T-helper 2 cell treated with Interferon-gamma antibody and Interleukin-4, amounts not matched to agents 5 μg/mL and 100 μg/mL, for 36 hours (primary cell): ENCODE measurements around the gene NFIX.
A peak's percentile ranks its signal among the peaks of the same experiment; 100 is the strongest.

Experiments
- DNase-seq: peaks from one replicate; pipeline ENCODE4 v3.0.0; 2021; ENCODE audit warnings: low spot score
- H3K27ac Mint-ChIP-seq: one replicate; pipeline ENCODE4 v1.8.0; 2021; ENCODE audit warnings: mild to moderate bottlenecking, mixed read lengths
- H3K27me3 Mint-ChIP-seq: one replicate; pipeline ENCODE4 v1.8.0; 2021; ENCODE audit warnings: low read depth, mixed read lengths
- H3K36me3 Mint-ChIP-seq: one replicate; pipeline ENCODE4 v1.8.0; 2021; ENCODE audit warnings: low read depth, mixed read lengths
- H3K4me1 Mint-ChIP-seq: one replicate; pipeline ENCODE4 v1.8.0; 2021; ENCODE audit warnings: low read depth, mixed read lengths
- H3K4me3 Mint-ChIP-seq: one replicate; pipeline ENCODE4 v1.8.0; 2022; ENCODE audit warnings: mild to moderate bottlenecking, moderate library complexity, mixed read lengths
- H3K9me3 Mint-ChIP-seq: one replicate; pipeline ENCODE4 v1.8.0; 2021; ENCODE audit warnings: mixed read lengths

Gene NFIX

DNA sequence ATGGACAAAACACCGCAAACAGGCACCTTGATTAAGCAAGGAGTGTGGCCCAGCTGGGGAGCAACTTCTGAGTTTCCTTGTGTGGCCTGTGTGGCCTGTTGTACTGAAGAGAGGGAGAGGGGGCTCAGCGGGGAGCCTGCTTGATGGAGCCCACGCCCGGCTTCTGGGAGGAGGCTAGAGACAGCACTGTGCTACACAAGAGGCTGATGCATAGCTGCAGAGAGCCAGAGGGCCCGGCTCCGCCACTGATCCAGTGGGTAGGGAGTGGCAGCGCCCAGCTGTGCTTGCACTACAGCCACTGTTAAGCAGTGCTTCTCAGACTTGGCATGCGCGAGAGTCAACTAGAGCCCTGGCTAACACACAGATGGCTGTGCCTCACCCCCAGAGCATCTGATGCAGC, 88.4 kb downstream of the NFIX start:
- no peak overlapping the region for H3K4me3 Mint-ChIP-seq
- no peaks in the 10 kb centered on the region for H3K36me3 Mint-ChIP-seq
- no peak overlapping the region for H3K27ac Mint-ChIP-seq
- peaks cover 6% of the 10 kb centered on the region for H3K27me3 Mint-ChIP-seq
- H3K9me3 Mint-ChIP-seq = no peaks in the 10 kb centered on the region
- no peaks in the 10 kb centered on the region for H3K4me1 Mint-ChIP-seq
- DNase-seq = no peak

DNA sequence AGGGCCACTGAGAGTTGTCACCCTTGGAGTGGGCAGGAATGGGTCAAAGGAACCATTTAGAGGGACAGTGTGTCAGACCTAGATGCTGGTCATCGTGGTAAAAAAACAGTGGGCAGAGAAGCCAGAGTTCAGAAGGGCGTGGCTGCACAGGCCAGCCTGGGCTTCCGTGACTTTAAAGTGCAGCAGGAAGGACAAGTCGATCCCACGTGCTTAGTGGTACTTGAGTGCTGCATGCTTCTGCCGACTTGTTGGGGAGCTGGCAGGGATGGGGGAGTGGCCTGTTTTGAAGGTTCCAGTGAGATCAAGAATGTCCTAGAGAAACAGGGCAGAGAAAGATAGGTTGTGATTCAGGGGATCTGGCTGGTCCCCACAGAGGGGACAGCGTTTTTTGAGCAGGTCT, 90.4 kb downstream of the NFIX start:
- no peaks in the 10 kb centered on the region for H3K9me3 Mint-ChIP-seq
- peaks cover 6% of the 10 kb centered on the region for H3K27me3 Mint-ChIP-seq
- no peak for DNase-seq
- no peaks in the 10 kb centered on the region for H3K4me1 Mint-ChIP-seq
- H3K27ac Mint-ChIP-seq = no peak overlapping the region
- no peak overlapping the region for H3K4me3 Mint-ChIP-seq
- no peaks in the 10 kb centered on the region for H3K36me3 Mint-ChIP-seq

- no peak for DNase-seq
- Mint-ChIP-seq H3K4me3 (no peak overlapping the region), H3K9me3 (no peaks in the 10 kb centered on the region), H3K27me3 (peaks cover 6% of the 10 kb centered on the region), H3K36me3 (no peaks in the 10 kb centered on the region), H3K27ac (no peak overlapping the region), H3K4me1 (no peaks in the 10 kb centered on the region)
Measured at GRCh38 chr19:13086341-13086740, 91.1 kb downstream of the NFIX start.

DNA sequence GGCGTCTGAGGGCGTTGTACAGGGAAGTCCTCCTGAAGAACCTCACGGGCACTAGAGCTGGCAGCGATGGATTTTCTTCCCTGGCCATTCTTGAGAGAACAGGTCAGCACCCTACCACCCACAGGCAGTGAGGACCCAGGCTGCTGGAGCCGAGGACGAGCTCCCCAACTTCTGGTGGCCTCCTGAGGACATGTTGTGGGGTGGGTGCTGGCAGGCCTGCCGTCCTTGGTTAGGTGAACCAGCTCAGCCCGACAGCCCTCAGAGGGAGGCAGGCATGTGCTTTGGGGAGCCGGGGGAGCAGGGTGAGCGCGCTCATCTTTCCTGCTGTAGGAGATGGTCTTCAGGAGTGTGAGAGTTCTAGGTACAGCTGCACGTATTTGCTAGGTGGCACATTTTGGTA, 92.0 kb downstream of the NFIX start:
- Mint-ChIP-seq H3K9me3 (no peaks in the 10 kb centered on the region), H3K4me1 (no peaks in the 10 kb centered on the region), H3K27ac (no peak overlapping the region)

GRCh38 chr19:13087795-13088537, 92.7 kb downstream of the NFIX start:
- Mint-ChIP-seq H3K36me3 (no peaks in the 10 kb centered on the region), H3K27ac (no peak overlapping the region), H3K9me3 (no peaks in the 10 kb centered on the region)

More for the DNA sequence above, 92.0 kb downstream of the NFIX start:
- no peak overlapping the region for H3K4me3 Mint-ChIP-seq
- no peak for DNase-seq
- H3K36me3 Mint-ChIP-seq = no peaks in the 10 kb centered on the region
- H3K27me3 Mint-ChIP-seq = peaks cover 6% of the 10 kb centered on the region

GRCh38 chr19:13089139-13089856, 94.0 kb downstream of the NFIX start:
- Mint-ChIP-seq H3K4me3 (no peak overlapping the region), H3K4me1 (peaks cover 4% of the 10 kb centered on the region), H3K9me3 (no peaks in the 10 kb centered on the region), H3K36me3 (no peaks in the 10 kb centered on the region), H3K27me3 (peaks cover 11% of the 10 kb centered on the region), H3K27ac (no peak overlapping the region)
- DNase-seq = no peak

More at GRCh38 chr19:13087795-13088537, 92.7 kb downstream of the NFIX start:
- Mint-ChIP-seq H3K27me3 (peaks cover 6% of the 10 kb centered on the region), H3K4me3 (no peak overlapping the region), H3K4me1 (no peaks in the 10 kb centered on the region)
- DNase-seq = no peak

- Mint-ChIP-seq H3K4me3 (no peak overlapping the region), H3K36me3 (no peaks in the 10 kb centered on the region), H3K4me1 (peaks cover 10% of the 10 kb centered on the region), H3K9me3 (no peaks in the 10 kb centered on the region), H3K27me3 (peaks cover 15% of the 10 kb centered on the region), H3K27ac (no peak overlapping the region)
- no peak for DNase-seq
Measured at GRCh38 chr19:13089857-13090507, 94.7 kb downstream of the NFIX start.

DNA sequence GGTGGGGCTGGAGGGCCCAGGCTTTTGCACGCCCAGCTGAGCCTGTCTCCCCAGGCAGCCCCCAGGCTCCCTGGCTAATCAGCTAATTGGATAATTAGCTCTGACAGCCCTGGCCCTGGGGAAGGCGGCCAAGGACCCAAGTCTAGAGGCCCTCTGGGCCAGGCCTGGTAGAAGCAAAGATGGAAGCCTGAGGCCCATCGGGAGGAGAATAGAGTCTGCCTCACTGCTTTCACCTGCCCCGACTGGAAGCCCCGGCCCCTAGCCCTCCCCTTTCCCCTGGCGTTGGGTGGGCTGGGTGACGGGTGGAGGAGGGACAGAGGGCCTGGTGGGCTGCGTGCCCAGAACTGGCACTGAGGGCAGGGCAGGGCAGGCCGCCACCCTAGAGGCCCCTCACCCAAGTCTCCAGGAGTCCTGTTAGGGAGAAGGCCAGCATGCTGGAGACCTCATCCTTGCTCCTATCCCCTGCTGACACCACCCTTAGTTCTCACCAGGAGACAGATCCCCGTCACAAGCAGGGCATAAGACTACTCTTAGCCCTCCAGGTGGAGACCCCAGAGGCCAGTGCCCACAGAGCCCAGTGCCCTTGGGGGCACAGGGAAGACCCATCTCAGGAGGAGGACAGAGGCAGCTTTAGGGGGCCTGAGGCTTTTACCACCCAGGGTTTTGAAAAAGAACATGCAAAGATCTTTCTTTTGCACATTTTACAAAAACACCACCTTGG, 95.4 kb downstream of the NFIX start:
- Mint-ChIP-seq H3K27me3 (peaks cover 15% of the 10 kb centered on the region), H3K9me3 (no peaks in the 10 kb centered on the region), H3K4me1 (peaks cover 10% of the 10 kb centered on the region), H3K36me3 (no peaks in the 10 kb centered on the region), H3K4me3 (no peak overlapping the region), H3K27ac (no peak overlapping the region)
- no peak for DNase-seq

GRCh38 chr19:13091400-13092157, 96.3 kb downstream of the NFIX start:
- Mint-ChIP-seq H3K9me3 (no peaks in the 10 kb centered on the region), H3K27ac (no peak overlapping the region), H3K4me1 (peaks cover 15% of the 10 kb centered on the region), H3K27me3 (peaks cover 15% of the 10 kb centered on the region), H3K4me3 (no peak overlapping the region), H3K36me3 (no peaks in the 10 kb centered on the region)
- no peak for DNase-seq

DNA sequence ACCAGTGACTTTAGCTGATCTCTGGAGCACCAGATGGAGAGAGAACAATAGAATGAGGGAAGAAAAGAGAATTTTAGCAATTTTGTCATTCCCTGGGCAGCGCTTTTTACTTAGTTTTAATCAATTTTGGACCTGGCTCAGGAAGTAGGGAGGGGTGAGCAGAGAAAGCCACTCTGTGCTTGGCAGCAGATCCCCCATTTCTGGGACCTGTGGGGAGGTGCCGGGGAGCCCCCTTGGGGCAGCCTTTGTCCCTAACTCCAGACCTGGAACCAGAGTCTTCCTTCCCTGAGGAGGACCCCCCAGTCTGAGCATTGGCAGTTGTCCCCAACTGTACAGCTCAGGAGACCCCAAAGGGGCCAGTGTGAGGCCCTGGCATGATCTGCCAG, 96.9 kb downstream of the NFIX start:
- Mint-ChIP-seq H3K4me1 (peaks cover 18% of the 10 kb centered on the region), H3K36me3 (peaks cover 2% of the 10 kb centered on the region), H3K4me3 (no peak overlapping the region), H3K9me3 (no peaks in the 10 kb centered on the region), H3K27me3 (peaks cover 20% of the 10 kb centered on the region), H3K27ac (no peak overlapping the region)
- no peak for DNase-seq

- peaks cover 18% of the 10 kb centered on the region for H3K4me1 Mint-ChIP-seq
- no peak overlapping the region for H3K27ac Mint-ChIP-seq
- H3K36me3 Mint-ChIP-seq = peaks cover 2% of the 10 kb centered on the region
- H3K27me3 Mint-ChIP-seq = peaks cover 20% of the 10 kb centered on the region
- H3K4me3 Mint-ChIP-seq = no peak overlapping the region
- H3K9me3 Mint-ChIP-seq = no peaks in the 10 kb centered on the region
- DNase-seq = no peak
Measured at GRCh38 chr19:13092606-13093235, 97.4 kb downstream of the NFIX start.

GRCh38 chr19:13093407-13094105, 98.3 kb downstream of the NFIX start:
- Mint-ChIP-seq H3K4me3 (no peak overlapping the region), H3K9me3 (no peaks in the 10 kb centered on the region), H3K27me3 (peaks cover 24% of the 10 kb centered on the region), H3K27ac (no peak overlapping the region), H3K36me3 (peaks cover 2% of the 10 kb centered on the region), H3K4me1 (peaks cover 22% of the 10 kb centered on the region)
- DNase-seq = peak; percentile 71
